GM10266 (cell line): ENCODE measurements around the gene HNRNPC.
A peak's percentile ranks its signal among the peaks of the same experiment; 100 is the strongest.

Experiments
- DNase-seq: peaks from one replicate; pipeline ENCODE4 v3.0.0; 2012; ENCODE audit errors: extremely low spot score
- CTCF ChIP-seq: IDR thresholded peaks from 2 replicates; pipeline ENCODE4 v1.5.1; 2012; ENCODE audit warnings: mild to moderate bottlenecking, low read depth; ENCODE audit not compliant: control insufficient read depth, insufficient read depth; ENCODE audit errors: missing control alignments

Gene HNRNPC

GRCh38 chr14:21192875-21193535, 76.2 kb downstream of the HNRNPC start:
- no peak for TF ChIP-seq CTCF
- DNase-seq = no peak

- no peak for DNase-seq
- no peak for TF ChIP-seq CTCF
Measured at GRCh38 chr14:21192447-21192822, 76.8 kb downstream of the HNRNPC start.

- DNase-seq = peak; percentile 73
- no peak for TF ChIP-seq CTCF
Measured at GRCh38 chr14:21191809-21192446, 77.3 kb downstream of the HNRNPC start.

GRCh38 chr14:21191261-21191808, 77.9 kb downstream of the HNRNPC start:
- TF ChIP-seq CTCF = no peak

GRCh38 chr14:21185491-21185890, 83.8 kb downstream of the HNRNPC start:
- TF ChIP-seq CTCF = no peak
- no peak for DNase-seq

More at GRCh38 chr14:21191261-21191808, 77.9 kb downstream of the HNRNPC start:
- no peak for DNase-seq

GRCh38 chr14:21184254-21184653, 85.0 kb downstream of the HNRNPC start:
- no peak for TF ChIP-seq CTCF
- no peak for DNase-seq

GRCh38 chr14:21182166-21182565, 87.1 kb downstream of the HNRNPC start:
- DNase-seq = no peak
- TF ChIP-seq CTCF = no peak
